Measurements from ENCODE around the gene CNTNAP5.

CNTNAP5 gene

DNA sequence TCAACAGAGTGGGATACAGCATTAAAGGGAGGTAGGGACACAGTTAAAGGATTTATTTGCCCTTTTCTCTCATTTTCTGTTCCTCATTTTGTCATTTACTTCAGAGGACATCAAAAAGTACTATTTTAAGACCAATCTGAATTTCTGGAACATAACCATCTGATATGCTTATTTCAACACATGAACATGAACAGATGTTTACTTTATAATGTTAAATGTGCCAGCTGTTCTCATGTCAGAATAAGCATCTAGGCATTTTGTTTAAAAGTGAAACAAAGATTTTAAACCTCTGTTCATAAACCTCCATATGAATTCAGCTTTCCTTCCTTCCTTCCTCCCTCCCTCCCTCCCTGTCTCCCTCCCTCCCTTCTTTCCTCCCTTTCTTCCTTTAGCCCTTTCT is 677.7 kb downstream of the CNTNAP5 start:
- Histone ChIP-seq H3K4me1 (ENCODE audit: control insufficient read depth, insufficient read depth, low read length, unreplicated experiment) (no peaks in the 10 kb centered on the region), H3K36me3 (ENCODE audit: insufficient read depth, low read length) (no peaks in the 10 kb centered on the region), H3K27ac (ENCODE audit: low read depth, low read length) (no peak overlapping the region), H3K4me3 (ENCODE audit: low read depth, low read length) (no peak overlapping the region), H3K27me3 (ENCODE audit: insufficient read depth, low read length) (no peaks in the 10 kb centered on the region), H2AFZ (ENCODE audit: low read length, unreplicated experiment) (no peak overlapping the region), H3K79me2 (ENCODE audit: control insufficient read depth, insufficient read depth, low read length, unreplicated experiment) (no peaks in the 10 kb centered on the region)

DNA sequence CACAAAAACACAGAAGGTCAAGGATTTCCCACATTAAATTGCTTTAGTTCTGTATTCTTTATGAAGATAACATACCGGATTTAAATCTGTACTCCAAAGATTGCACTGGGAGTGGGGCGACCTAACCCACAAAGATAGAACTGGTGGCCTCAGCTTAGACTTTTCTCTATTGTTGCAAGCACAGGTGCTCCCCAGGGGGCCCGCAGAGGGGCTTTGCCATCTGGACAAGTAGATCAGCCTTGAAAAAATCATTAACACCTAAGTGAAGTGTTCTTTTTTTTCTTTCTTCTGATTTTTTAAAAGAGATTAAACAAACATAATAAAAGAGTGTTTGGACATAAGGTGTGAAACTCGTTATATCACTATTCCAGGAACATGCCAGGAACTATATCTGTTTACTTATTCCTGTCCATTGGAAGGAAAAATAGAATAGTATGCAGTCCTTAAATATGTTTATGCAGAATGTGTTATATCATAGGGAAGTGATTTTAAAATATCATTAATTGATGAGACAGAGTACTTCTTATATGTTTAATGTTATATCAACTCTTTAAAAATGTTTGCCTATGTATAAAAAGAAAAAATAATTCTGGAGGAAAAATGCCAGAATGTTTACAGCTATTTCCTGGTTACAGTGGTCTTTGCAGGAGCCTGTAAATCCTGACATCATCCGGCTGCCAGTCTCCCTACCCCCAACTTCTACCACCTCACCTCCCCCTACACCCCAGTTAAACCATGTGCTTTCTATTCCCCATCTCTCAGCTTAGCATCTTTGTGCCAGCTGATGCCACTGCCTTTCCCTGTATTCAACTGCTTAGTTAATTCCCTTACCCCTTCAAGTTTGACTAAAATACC is 679.2 kb downstream of the CNTNAP5 start:
- H3K27me3 ChIP-seq (ENCODE audit: insufficient read depth, low read length): no peaks in the 10 kb centered on the region
- no peak overlapping the region for H3K27ac ChIP-seq (ENCODE audit: low read depth, low read length)
- no peak overlapping the region for H3K4me3 ChIP-seq (ENCODE audit: low read depth, low read length)
- H3K4me1 ChIP-seq (ENCODE audit: control insufficient read depth, insufficient read depth, low read length, unreplicated experiment): no peaks in the 10 kb centered on the region
- H2AFZ ChIP-seq (ENCODE audit: low read length, unreplicated experiment): no peak overlapping the region
- no peaks in the 10 kb centered on the region for H3K36me3 ChIP-seq (ENCODE audit: insufficient read depth, low read length)
- no peaks in the 10 kb centered on the region for H3K79me2 ChIP-seq (ENCODE audit: control insufficient read depth, insufficient read depth, low read length, unreplicated experiment)

DNA sequence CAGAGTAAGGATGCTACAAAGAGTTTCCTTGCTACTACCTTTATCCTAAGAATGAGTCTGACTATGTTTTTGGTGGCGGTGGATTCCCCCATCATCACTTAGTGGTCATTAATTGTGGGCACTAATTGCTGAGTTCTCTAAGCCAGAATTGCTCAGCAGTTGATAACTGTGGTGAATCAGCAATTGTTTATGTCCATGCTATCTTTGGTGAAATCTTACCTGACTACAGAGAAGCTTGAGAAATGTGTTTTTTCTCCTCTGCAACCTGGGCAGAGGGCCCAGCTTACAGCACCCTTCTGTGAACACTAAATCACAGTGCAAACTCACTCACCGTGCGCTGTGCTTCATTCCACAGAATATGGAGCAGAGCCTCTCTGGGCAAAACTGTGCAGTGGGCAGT is 683.6 kb downstream of the CNTNAP5 start:
- no peak overlapping the region for H3K27ac ChIP-seq (ENCODE audit: low read depth, low read length)
- H3K4me1 ChIP-seq (ENCODE audit: control insufficient read depth, insufficient read depth, low read length, unreplicated experiment): no peaks in the 10 kb centered on the region
- H2AFZ ChIP-seq (ENCODE audit: low read length, unreplicated experiment): no peak overlapping the region

DNA sequence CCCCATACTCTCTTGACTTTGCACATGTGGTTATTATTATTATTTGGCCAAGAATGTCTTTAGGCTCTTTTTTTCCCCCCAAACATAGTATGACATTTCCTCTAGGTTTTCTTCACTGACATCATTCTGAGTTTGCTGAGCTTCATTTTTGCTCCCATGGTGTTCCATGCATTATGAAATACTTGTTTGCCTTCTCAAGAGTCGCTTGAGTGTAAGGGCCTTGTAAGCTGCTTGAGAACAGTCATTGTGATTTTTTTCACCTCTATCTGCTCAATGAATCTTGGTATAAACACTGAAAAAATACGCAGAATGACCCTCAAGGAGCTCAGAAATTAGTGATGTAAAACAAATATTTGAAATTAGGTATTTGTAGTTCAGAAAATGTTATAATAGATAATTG is 688.9 kb downstream of the CNTNAP5 start:
- Histone ChIP-seq H2AFZ (ENCODE audit: low read length, unreplicated experiment) (no peak overlapping the region), H3K79me2 (ENCODE audit: control insufficient read depth, insufficient read depth, low read length, unreplicated experiment) (no peaks in the 10 kb centered on the region), H3K27me3 (ENCODE audit: insufficient read depth, low read length) (no peaks in the 10 kb centered on the region), H3K36me3 (ENCODE audit: insufficient read depth, low read length) (no peaks in the 10 kb centered on the region), H3K4me3 (ENCODE audit: low read depth, low read length) (no peak overlapping the region), H3K27ac (ENCODE audit: low read depth, low read length) (no peak overlapping the region), H3K4me1 (ENCODE audit: control insufficient read depth, insufficient read depth, low read length, unreplicated experiment) (no peaks in the 10 kb centered on the region)

More for the DNA sequence above, 683.6 kb downstream of the CNTNAP5 start:
- no peaks in the 10 kb centered on the region for H3K36me3 ChIP-seq (ENCODE audit: insufficient read depth, low read length)
- H3K4me3 ChIP-seq (ENCODE audit: low read depth, low read length): no peak overlapping the region
- no peaks in the 10 kb centered on the region for H3K79me2 ChIP-seq (ENCODE audit: control insufficient read depth, insufficient read depth, low read length, unreplicated experiment)
- no peaks in the 10 kb centered on the region for H3K27me3 ChIP-seq (ENCODE audit: insufficient read depth, low read length)

DNA sequence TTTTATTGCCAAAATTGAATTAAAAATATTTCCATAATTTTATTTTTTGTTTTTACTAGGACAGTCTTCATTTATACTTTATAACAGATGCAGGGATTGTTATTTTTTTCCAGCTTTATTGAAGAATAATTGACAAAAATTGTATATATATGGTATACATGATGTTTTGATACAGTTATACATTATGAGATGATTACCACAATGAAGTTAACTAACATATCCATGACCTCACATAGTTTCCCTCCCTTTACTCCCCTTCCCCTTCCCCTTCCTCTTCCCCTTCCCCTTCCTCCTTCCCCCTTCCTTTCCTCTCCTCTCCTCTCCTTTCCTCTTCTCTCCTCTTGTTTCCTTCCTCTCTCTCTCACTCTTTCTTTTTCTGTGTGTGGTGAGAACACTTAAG is 700.1 kb downstream of the CNTNAP5 start:
- H3K4me1 ChIP-seq (ENCODE audit: control insufficient read depth, insufficient read depth, low read length, unreplicated experiment): no peaks in the 10 kb centered on the region
- H3K27me3 ChIP-seq (ENCODE audit: insufficient read depth, low read length): no peaks in the 10 kb centered on the region
- H3K79me2 ChIP-seq (ENCODE audit: control insufficient read depth, insufficient read depth, low read length, unreplicated experiment): no peaks in the 10 kb centered on the region
- no peaks in the 10 kb centered on the region for H3K36me3 ChIP-seq (ENCODE audit: insufficient read depth, low read length)
- H2AFZ ChIP-seq (ENCODE audit: low read length, unreplicated experiment): no peak overlapping the region
- no peak overlapping the region for H3K4me3 ChIP-seq (ENCODE audit: low read depth, low read length)
- H3K27ac ChIP-seq (ENCODE audit: low read depth, low read length): no peak overlapping the region

DNA sequence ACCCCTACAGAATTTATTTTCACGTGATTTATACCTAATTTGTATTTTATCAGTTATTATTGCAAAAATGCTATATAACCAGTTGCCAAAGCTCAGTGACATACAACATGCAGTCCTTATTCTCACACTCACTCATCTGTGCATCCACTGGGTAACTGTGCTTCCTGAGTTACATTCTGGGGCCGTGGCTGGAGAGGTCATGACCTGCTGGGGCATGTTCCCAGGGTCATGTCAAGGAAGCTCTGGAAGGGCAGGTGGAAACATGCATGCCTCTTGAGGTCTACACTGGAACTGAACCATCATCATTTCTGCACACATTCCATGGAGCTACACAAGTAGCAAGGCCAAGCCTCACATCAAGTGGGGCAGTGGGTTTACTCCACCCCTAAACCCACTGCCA is 715.5 kb downstream of the CNTNAP5 start:
- Histone ChIP-seq H3K27ac (ENCODE audit: low read depth, low read length) (no peak overlapping the region), H3K4me3 (ENCODE audit: low read depth, low read length) (no peak overlapping the region), H3K27me3 (ENCODE audit: insufficient read depth, low read length) (no peaks in the 10 kb centered on the region), H3K4me1 (ENCODE audit: control insufficient read depth, insufficient read depth, low read length, unreplicated experiment) (no peaks in the 10 kb centered on the region), H2AFZ (ENCODE audit: low read length, unreplicated experiment) (no peak overlapping the region), H3K79me2 (ENCODE audit: control insufficient read depth, insufficient read depth, low read length, unreplicated experiment) (no peaks in the 10 kb centered on the region), H3K36me3 (ENCODE audit: insufficient read depth, low read length) (no peaks in the 10 kb centered on the region)

DNA sequence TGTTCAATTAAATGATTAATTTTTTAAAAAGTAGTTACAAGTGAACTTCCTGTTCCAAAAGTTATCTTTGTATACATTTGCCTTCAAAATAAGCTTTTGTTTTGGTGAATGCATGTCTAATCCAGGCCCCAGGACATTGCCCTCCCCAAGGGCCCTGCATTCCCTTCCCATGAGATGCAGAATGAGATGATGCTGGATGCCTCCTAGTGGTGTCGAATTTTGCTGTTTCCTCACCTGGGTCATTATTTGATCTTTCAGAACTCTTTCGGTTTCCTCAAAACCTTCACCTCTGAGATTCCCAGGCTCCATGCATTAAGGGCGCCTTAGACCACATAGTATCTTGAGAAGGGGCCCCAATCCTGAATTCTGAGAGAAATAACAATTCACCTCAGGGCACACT is 728.8 kb downstream of the CNTNAP5 start:
- no peaks in the 10 kb centered on the region for H3K79me2 ChIP-seq (ENCODE audit: control insufficient read depth, insufficient read depth, low read length, unreplicated experiment)
- no peaks in the 10 kb centered on the region for H3K36me3 ChIP-seq (ENCODE audit: insufficient read depth, low read length)
- no peaks in the 10 kb centered on the region for H3K4me1 ChIP-seq (ENCODE audit: control insufficient read depth, insufficient read depth, low read length, unreplicated experiment)
- no peak overlapping the region for H2AFZ ChIP-seq (ENCODE audit: low read length, unreplicated experiment)
- H3K27ac ChIP-seq (ENCODE audit: low read depth, low read length): no peak overlapping the region
- H3K27me3 ChIP-seq (ENCODE audit: insufficient read depth, low read length): no peaks in the 10 kb centered on the region
- no peak overlapping the region for H3K4me3 ChIP-seq (ENCODE audit: low read depth, low read length)

DNA sequence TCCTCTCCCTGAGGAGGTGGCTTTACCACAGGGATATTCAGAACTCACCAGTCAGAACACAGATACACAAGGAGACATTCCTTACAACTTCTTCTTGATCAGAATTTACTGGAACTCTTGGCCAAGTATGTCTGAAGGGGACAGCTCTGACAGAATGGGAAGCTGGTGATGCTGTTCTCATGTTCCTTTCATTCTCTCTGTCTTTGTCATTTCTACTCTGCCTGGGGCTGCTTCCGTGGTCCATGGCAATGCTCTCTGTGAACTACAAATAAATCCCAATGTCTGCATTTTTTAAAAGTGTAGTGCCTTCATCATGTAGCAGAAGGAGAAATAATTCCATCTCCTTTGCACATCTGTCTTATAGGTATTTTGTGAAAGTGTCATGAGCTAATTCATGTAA is 730.3 kb downstream of the CNTNAP5 start:
- no peaks in the 10 kb centered on the region for H3K79me2 ChIP-seq (ENCODE audit: control insufficient read depth, insufficient read depth, low read length, unreplicated experiment)
- H2AFZ ChIP-seq (ENCODE audit: low read length, unreplicated experiment): no peak overlapping the region
- H3K36me3 ChIP-seq (ENCODE audit: insufficient read depth, low read length): no peaks in the 10 kb centered on the region
- H3K4me3 ChIP-seq (ENCODE audit: low read depth, low read length): no peak overlapping the region
- H3K27me3 ChIP-seq (ENCODE audit: insufficient read depth, low read length): no peaks in the 10 kb centered on the region
- H3K4me1 ChIP-seq (ENCODE audit: control insufficient read depth, insufficient read depth, low read length, unreplicated experiment): no peaks in the 10 kb centered on the region
- H3K27ac ChIP-seq (ENCODE audit: low read depth, low read length): no peak overlapping the region

DNA sequence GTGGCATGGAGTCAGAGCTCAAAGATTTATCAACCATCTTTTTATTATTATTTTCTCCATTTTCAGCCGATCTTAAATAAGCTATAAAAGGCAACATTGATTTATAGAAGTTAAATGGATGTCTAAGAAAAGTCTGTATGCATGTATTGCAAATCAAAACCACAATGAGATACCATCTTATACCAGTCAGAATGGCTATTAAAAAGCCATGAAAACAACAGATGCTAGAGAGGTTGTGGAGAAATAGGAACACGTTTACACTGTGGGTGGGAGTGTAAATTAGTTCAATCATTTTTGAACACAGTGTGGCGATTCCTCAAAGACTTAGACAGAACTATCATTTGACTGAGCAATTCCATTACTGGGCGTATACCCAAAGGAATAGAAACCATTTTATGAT is 731.0 kb downstream of the CNTNAP5 start:
- no peaks in the 10 kb centered on the region for H3K36me3 ChIP-seq (ENCODE audit: insufficient read depth, low read length)
- no peak overlapping the region for H3K27ac ChIP-seq (ENCODE audit: low read depth, low read length)
- no peak overlapping the region for H3K4me3 ChIP-seq (ENCODE audit: low read depth, low read length)
- no peaks in the 10 kb centered on the region for H3K27me3 ChIP-seq (ENCODE audit: insufficient read depth, low read length)
- H2AFZ ChIP-seq (ENCODE audit: low read length, unreplicated experiment): no peak overlapping the region
- H3K79me2 ChIP-seq (ENCODE audit: control insufficient read depth, insufficient read depth, low read length, unreplicated experiment): no peaks in the 10 kb centered on the region
- no peaks in the 10 kb centered on the region for H3K4me1 ChIP-seq (ENCODE audit: control insufficient read depth, insufficient read depth, low read length, unreplicated experiment)

DNA sequence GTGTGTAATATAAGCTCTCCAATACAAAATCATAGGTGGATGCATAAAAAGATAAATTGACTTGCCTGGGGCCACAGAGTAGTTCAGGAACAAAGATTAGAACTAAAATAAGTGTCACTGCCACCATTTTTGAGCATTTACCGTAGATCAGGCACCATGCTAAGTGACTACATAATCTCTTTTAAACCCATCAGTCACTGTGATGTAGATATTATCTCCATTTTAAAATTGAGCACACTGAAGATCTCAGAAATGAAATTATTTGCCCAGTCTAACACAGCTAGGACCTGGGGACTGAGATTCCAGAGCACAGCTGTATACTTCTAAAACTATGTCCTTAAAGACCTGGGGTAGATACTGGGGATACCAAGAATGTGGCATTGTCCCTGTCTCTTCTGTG is 737.3 kb downstream of the CNTNAP5 start:
- H2AFZ ChIP-seq (ENCODE audit: low read length, unreplicated experiment): no peak overlapping the region
- no peaks in the 10 kb centered on the region for H3K4me1 ChIP-seq (ENCODE audit: control insufficient read depth, insufficient read depth, low read length, unreplicated experiment)
- H3K27ac ChIP-seq (ENCODE audit: low read depth, low read length): no peak overlapping the region
- H3K4me3 ChIP-seq (ENCODE audit: low read depth, low read length): no peak overlapping the region
- no peaks in the 10 kb centered on the region for H3K36me3 ChIP-seq (ENCODE audit: insufficient read depth, low read length)
- H3K79me2 ChIP-seq (ENCODE audit: control insufficient read depth, insufficient read depth, low read length, unreplicated experiment): no peaks in the 10 kb centered on the region
- H3K27me3 ChIP-seq (ENCODE audit: insufficient read depth, low read length): no peaks in the 10 kb centered on the region

DNA sequence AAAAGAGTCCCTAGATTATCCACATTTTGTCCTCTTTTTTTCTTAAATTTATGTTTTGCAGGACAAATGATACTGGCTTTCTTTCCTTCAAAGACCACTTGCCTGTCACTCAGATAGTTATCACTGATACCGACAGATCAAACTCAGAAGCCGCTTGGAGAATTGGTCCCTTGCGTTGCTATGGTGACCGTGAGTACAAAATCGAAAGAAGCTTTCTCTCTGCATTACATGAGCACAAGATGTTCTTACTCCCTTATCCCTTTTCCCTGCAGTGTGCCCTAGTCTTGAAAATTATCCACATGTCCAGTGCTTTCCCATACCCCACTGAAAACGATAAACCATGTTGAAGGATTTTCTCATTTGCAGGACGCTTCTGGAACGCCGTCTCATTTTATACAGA is 738.5 kb downstream of the CNTNAP5 start:
- no peak overlapping the region for H3K4me3 ChIP-seq (ENCODE audit: low read depth, low read length)
- H2AFZ ChIP-seq (ENCODE audit: low read length, unreplicated experiment): no peak overlapping the region
- no peaks in the 10 kb centered on the region for H3K79me2 ChIP-seq (ENCODE audit: control insufficient read depth, insufficient read depth, low read length, unreplicated experiment)
- H3K27ac ChIP-seq (ENCODE audit: low read depth, low read length): no peak overlapping the region
- no peaks in the 10 kb centered on the region for H3K36me3 ChIP-seq (ENCODE audit: insufficient read depth, low read length)
- H3K4me1 ChIP-seq (ENCODE audit: control insufficient read depth, insufficient read depth, low read length, unreplicated experiment): no peaks in the 10 kb centered on the region
- no peaks in the 10 kb centered on the region for H3K27me3 ChIP-seq (ENCODE audit: insufficient read depth, low read length)
